GM12874 (cell line): ENCODE results near the gene ATP13A1.
A peak's percentile ranks its signal among the peaks of the same experiment; 100 is the strongest.

Experiments
- CTCF ChIP-seq: IDR thresholded peaks from 2 replicates; pipeline ENCODE4 v1.5.1; 2011; ENCODE audit warnings: low read depth, mild to moderate bottlenecking, control low read depth, low read length, moderate library complexity; ENCODE audit not compliant: insufficient read depth

The ATP13A1 gene

DNA sequence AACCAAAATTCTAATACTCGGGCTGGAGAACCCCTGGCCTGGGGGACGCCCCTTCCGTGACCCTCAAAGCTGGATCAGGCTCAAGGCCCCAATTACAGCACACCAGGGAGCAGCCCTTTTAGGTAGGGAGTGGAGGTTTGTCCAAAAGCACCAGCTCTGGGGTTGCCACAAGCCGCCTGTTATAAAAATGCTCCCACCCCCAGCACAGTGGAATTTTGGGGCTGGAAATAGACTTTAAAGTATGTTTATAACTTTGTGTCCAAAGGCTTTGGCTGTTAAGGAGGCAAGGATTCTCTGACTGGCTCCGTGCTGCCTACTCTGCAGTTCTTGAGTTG lies 19.5 kb downstream of the ATP13A1 start:
- TF ChIP-seq CTCF = no peak

DNA sequence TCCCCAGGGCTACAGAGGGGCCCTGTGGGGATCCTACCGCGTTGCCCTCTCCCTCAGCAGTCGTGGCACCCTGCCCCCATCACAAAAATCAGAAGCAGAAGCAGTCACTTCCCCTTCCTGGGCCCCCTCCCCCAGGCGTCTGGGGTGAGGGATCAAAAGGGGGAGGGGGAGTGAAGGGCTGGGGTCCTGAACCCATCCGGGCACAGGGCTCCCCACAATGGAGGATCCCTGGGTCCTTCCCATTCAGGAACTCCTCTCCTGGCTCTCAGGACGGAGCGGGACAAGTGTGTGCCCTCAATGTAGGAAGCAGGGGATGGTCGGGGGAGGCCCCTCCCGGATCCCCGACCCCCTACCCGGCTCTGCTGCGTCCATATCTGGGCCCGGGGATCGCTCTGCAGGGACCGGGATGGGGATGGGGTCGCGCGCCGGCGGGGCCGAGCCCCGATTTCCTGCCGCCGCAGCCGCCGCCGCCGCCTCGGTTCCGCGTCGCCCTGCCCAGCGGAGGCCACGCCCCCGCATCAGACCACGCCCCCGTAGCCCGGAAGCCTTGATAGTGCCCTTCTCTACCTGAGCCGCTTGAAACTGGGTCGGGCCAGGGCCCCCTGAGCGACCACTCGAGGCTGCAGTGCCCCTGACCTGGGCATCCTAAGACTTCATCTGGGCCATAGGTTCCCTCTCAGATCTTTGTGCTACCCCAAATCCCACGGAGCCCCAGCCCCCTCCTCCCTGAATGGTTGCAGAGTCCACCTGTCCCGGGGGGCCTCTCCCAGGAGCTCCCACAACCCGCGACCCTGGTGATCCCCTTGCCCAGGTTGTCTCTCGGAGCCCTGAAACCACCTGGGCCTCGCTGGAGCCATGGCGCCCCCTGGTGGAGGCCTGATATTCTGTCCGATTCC lies 20.1 kb downstream of the ATP13A1 start, which contains the start of gene GMIP:
Gene GMIP, minus strand, starts transcription at position 500 of the 896 bp plus-strand sequence. Its CDS starts 128 bp downstream, at position 372.
- peak; percentile 84 for TF ChIP-seq CTCF

- TF ChIP-seq CTCF = no peak
Observed at GRCh38 chr19:19642506-19643157, 20.8 kb downstream of the ATP13A1 start.

DNA sequence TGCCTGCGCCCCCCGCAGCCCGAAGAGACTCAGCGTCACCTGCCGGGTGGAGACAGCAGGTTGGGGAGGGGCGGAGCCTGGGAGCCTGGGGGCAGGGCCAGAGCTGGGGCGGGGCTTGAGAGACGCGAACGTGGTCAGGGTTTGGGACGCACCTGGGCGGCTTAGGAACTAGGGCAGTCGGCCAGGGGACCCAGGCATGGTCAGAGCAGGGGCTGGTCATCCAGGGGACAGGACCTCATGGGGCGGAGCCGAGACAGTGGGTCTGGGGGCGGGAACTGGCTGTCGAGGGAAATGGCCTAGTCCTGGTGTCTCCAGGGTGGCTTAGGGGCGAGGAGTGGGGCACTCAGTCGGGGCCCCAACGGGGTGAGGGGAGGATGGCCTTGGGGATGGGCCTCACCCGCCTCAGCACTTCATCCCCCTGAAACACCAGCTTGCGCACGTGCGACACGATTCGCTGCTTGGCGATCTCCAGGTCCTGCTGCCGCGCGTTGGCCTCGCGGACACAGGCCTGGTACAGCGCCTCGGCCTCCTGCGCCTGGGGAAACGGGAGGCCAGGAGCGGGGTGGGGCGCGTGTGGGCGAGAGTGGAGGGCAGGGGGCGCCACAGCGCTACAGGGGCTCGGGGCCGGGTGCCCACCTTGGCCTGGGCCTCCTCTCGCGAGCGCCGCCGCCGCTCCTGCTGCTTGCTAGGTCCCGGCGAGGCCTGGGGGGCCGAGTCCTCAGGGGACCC lies 25.8 kb downstream of the ATP13A1 start:
- no peak for TF ChIP-seq CTCF

DNA sequence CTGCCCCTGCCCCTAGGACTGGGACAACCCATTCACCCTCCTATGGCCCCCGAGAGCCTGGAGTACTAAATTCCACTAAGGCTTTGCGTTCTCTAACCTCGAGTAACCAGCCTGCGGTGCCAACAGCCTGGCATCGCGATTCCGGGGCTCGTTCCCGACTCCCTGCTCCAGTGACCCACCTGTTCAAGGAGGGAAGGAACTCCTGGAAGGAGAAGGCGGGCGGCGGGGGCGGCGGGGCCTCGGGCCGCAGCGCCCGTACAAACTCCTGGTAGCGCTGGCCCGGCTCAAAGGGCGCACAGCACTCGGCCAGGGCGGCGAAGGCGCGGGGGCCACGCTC lies 26.3 kb downstream of the ATP13A1 start:
- TF ChIP-seq CTCF = no peak

DNA sequence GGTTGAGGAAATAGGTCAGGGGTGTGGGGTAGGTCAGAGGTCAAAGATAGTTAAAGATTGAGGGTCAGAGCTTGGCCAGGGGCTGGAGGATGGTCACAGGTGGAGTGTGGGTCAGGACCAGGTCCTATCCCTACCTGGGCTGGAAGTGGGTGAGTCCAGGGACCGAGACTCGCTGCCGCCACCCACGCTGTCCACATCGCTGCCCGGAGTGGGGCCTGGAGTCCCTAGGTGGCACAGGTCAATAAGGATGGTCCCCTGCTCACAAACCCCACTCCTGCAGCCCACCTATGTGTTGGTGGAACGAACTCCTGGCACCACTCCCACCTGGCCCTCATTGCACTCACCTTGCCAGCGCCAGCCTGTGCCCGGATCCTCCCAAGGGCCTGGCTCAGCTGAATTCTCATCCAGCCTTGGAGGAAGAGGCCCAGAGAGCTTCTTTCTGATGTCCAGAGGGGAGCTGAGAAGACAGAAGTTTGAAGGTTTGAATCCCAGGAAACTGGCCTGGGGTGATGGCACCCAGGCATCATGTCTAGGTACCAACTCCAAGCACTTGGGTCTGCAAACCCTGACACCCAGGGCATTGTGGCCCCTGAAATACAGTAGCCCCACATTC lies 26.8 kb downstream of the ATP13A1 start:
- TF ChIP-seq CTCF = no peak

DNA sequence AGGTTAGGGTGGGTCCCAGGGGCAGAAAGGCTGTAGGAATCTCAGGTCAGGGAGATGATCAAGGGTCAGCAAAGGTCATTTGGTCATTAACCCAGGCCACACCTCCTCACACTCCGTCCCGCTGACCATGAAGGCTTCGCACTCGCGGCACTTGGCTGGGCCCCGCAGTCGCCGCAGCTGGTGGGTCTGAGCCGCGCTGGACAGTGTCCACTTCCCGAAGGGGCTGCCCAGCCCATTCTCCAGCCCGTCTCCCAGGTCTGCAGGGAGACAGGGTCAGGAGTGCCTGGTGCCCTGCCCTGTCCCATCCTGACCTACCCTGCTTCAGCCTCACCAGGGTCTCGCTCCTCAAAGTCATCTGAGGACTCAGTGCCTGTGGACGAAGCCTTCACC lies 28.2 kb downstream of the ATP13A1 start:
- TF ChIP-seq CTCF = no peak
